Measurements from ENCODE around the gene CDC42BPG. TPM values are rescaled to one million over a fixed set of nuclear protein-coding genes. Genes with fewer than 3 reads are reported as not detected.

Gene CDC42BPG
- total and polyA plus RNA-seq, 2 experiments from 2014 or later, result 2.2 to 10.1 TPM

DNA sequence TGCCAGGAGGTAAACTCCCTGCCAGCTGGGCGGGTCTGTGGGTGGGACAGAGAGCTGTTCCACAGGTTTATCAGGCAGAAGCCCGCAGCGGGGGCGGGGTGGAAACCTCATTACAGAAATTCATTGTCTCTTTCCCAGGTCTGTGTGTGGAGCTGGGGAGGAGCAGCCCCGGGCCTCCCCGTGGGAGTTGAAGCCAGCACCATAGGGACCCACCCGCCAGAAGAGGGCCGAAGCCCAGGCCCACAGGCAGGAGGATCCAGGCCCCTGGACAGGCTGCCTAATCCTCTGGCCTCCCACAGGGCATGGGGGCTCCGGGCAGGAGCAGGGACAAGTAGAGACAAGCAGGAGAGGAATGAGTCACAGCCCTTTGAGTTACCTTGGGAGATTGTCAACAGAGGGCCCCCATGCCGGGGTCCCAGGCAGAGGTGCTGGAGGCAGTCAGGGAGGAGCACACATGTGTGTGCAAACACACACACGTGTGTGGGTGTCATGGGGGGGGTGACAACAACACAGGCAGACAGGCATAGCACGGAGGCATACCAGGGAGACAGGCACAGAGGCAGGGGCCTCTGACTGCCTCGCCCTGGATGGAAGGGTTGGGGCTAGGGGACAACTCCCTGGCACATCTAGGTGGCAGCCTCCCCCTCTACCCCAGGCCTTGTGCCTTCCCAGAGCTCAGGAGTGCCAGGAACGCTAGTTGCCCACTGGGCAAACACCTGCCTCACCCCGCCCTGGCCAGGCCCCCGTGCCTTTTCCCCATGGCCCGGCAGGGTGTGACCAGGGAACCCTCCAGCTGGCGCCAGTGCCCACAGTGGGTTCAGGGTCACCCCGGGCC lies 1.4 kb downstream of the CDC42BPG start:
- no peaks in the 10 kb centered on the region for H3K27me3 ChIP-seq
- no peak for TF ChIP-seq CTCF (IDR thresholded peaks at IDR 0.05; ENCODE audit: low read depth, low read length)
- no peaks in the 10 kb centered on the region for H3K36me3 ChIP-seq
- no peaks in the 10 kb centered on the region for H3K9me3 ChIP-seq (ENCODE audit: low read depth)
- H3K4me1 ChIP-seq (ENCODE audit: low read depth), result peaks cover under 1% of the 10 kb centered on the region
- DNase-seq (ENCODE audit: low read depth in 1 of 2, low spot score in 1 of 2), result no peak
- no peak overlapping the region for H3K4me3 ChIP-seq
- no peak overlapping the region for H3K27ac ChIP-seq

GRCh38 chr11:64842366-64842759 lies 2.1 kb downstream of the CDC42BPG start:
- Histone ChIP-seq H3K4me3 (no peak overlapping the region), H3K36me3 (no peaks in the 10 kb centered on the region), H3K27me3 (no peaks in the 10 kb centered on the region), H3K27ac (no peak overlapping the region), H3K9me3 (ENCODE audit: low read depth) (no peaks in the 10 kb centered on the region), H3K4me1 (ENCODE audit: low read depth) (no peaks in the 10 kb centered on the region)
- no peak for TF ChIP-seq CTCF (IDR thresholded peaks at IDR 0.05; ENCODE audit: low read depth, low read length)
- no peak for DNase-seq (ENCODE audit: low read depth in 1 of 2, low spot score in 1 of 2)

DNA sequence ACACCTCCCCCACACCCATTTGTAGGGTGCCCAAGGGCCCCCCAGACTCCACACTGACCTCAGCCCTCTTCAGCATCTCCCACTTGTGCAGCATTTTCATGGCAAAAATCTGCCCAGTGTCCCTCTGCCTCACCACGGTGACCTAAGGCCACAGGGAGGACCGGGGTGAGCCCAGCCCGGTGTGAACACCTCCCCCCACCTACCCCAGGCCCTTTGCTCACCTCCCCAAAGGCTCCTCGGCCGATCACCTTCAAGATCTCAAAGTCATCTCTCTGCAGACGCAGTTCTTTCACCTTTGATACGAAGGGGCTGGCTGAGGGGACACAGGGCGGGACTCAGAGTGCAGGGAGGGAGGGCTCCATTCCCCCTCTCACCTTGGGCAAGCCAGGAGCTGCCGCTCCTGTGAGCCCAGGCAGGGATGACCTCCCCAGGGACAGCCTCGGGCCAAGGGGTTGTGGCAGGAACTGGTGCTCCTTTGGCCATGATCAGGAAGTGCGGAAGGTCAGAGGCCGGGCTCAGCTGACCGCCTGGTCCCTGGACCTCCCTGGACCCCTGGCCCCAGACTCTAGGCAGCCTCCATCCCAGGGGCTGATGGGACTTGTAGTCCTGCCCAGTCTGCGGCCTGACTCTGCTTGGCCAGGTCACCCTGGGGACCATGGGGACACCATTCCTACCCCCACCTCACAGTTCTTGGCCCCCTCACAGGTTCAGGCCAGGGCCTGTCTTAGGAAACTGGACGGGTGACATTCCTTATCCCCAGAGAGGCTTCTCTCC lies 2.7 kb downstream of the CDC42BPG start:
- Histone ChIP-seq H3K9me3 (ENCODE audit: low read depth) (no peaks in the 10 kb centered on the region), H3K27me3 (no peaks in the 10 kb centered on the region), H3K27ac (no peak overlapping the region), H3K4me1 (ENCODE audit: low read depth) (no peaks in the 10 kb centered on the region), H3K36me3 (no peaks in the 10 kb centered on the region), H3K4me3 (no peak overlapping the region)
- no peak for DNase-seq (ENCODE audit: low read depth in 1 of 2, low spot score in 1 of 2)
- TF ChIP-seq CTCF (IDR thresholded peaks at IDR 0.05; ENCODE audit: low read depth, low read length), result no peak

GRCh38 chr11:64839887-64840782 lies 4.3 kb downstream of the CDC42BPG start:
- DNase-seq (ENCODE audit: low read depth in 1 of 2, low spot score in 1 of 2), result no peak
- TF ChIP-seq CTCF (IDR thresholded peaks at IDR 0.05; ENCODE audit: low read depth, low read length), result no peak

GRCh38 chr11:64839335-64839734 lies 5.1 kb downstream of the CDC42BPG start:
- Histone ChIP-seq H3K27ac (no peak overlapping the region), H3K9me3 (ENCODE audit: low read depth) (no peaks in the 10 kb centered on the region), H3K4me1 (ENCODE audit: low read depth) (no peaks in the 10 kb centered on the region), H3K4me3 (no peak overlapping the region), H3K27me3 (no peaks in the 10 kb centered on the region), H3K36me3 (no peaks in the 10 kb centered on the region)
- no peak for TF ChIP-seq CTCF (IDR thresholded peaks at IDR 0.05; ENCODE audit: low read depth, low read length)
- no peak for DNase-seq (ENCODE audit: low read depth in 1 of 2, low spot score in 1 of 2)

More at GRCh38 chr11:64839887-64840782, 4.3 kb downstream of the CDC42BPG start:
- Histone ChIP-seq H3K9me3 (ENCODE audit: low read depth) (no peaks in the 10 kb centered on the region), H3K27ac (no peak overlapping the region), H3K4me3 (no peak overlapping the region), H3K36me3 (no peaks in the 10 kb centered on the region), H3K27me3 (no peaks in the 10 kb centered on the region), H3K4me1 (ENCODE audit: low read depth) (no peaks in the 10 kb centered on the region)

All from cardiac muscle cell (in vitro differentiated cells and primary cell).